Measurements from ENCODE around the gene POMGNT2.

Gene POMGNT2

DNA sequence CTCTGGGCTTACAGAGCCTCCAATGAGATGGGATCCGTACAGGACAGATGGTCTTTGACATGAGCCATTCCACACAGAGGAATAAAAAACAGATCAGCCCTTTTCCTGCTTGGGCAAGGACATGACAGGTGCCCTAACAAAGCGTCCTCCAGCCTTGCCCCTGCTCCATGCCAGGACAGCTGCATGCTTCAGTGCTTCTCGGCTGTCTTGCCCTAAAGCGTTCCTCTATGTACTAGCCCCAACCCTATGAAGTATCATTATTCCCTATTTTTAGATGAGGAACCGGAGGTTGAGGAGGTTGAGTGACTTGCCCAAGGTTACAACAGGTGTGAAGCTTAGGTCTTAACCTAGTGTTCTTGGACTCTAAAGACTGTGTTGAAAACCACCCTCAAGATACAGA, 10.5 kb downstream of the POMGNT2 start:
- 98% methylated on average over 2 of the region's 5 CpGs for WGBS

GRCh38 chr3:43094851-43095250, 11.0 kb downstream of the POMGNT2 start:
- no peak overlapping the region for H2AK5ac ChIP-seq (ENCODE audit: low read length, severe bottlenecking)
- 81% methylated on average over 4 of the region's 4 CpGs for WGBS
- no peak overlapping the region for H2BK120ac ChIP-seq (ENCODE audit: low read depth, low read length)
- H3K23ac ChIP-seq (ENCODE audit: low read length in 2 of 2) = no peak overlapping the region
- no peak overlapping the region for H2BK5ac ChIP-seq (ENCODE audit: low read depth, low read length, poor library complexity, severe bottlenecking)
- H3K9ac ChIP-seq (ENCODE audit: low read length) = no peak overlapping the region
- no peak overlapping the region for H3K27ac ChIP-seq (ENCODE audit: low read length, poor library complexity, severe bottlenecking)
- H4K91ac ChIP-seq (ENCODE audit: low read length) = no peak overlapping the region
- no peaks in the 10 kb centered on the region for H3K36me3 ChIP-seq (ENCODE audit: control insufficient read depth in 1 of 2, insufficient read depth in 2 of 2, low read depth in 1 of 2, low read length in 2 of 2)
- no peak overlapping the region for H2BK12ac ChIP-seq (ENCODE audit: low read length in 2 of 2)
- no peaks in the 10 kb centered on the region for H3K4me1 ChIP-seq (ENCODE audit: control insufficient read depth, insufficient read depth, low read depth, low read length)
- H3K18ac ChIP-seq (ENCODE audit: low read depth in 1 of 2, low read length in 2 of 2) = no peak overlapping the region
- no peak overlapping the region for H3K4me3 ChIP-seq (ENCODE audit: insufficient read depth in 1 of 2, low read depth in 1 of 2, low read length in 2 of 2)
- peak overlapping the region in 1 of 2 experiments; percentile 82 for H3K14ac ChIP-seq (ENCODE audit: low read length in 2 of 2)
- H4K8ac ChIP-seq (ENCODE audit: low read length) = no peak overlapping the region
- no peak overlapping the region for H2AFZ ChIP-seq (ENCODE audit: low read depth, low read length)
- H3K4me2 ChIP-seq (ENCODE audit: low read length, poor library complexity, severe bottlenecking) = no peak overlapping the region
- no peaks in the 10 kb centered on the region for H3K27me3 ChIP-seq (ENCODE audit: control insufficient read depth in 1 of 2, insufficient read depth in 1 of 2, low read length in 2 of 2)
- peak overlapping the region in 1 of 2 experiments; percentile 13 for H3K4ac ChIP-seq (ENCODE audit: low read depth in 1 of 2, low read length in 2 of 2)
- H3K79me1 ChIP-seq (replicated peaks; ENCODE audit: low read length, poor library complexity, severe bottlenecking) = peaks cover 33% of the 10 kb centered on the region
- H3K9me3 ChIP-seq (ENCODE audit: control insufficient read depth, low read length) = no peaks in the 10 kb centered on the region
- DNase-seq = no peak
- H2BK15ac ChIP-seq (ENCODE audit: low read depth, poor library complexity, severe bottlenecking) = no peak overlapping the region

More for the DNA sequence above, 10.5 kb downstream of the POMGNT2 start:
- Histone ChIP-seq H4K8ac (ENCODE audit: low read length) (no peak overlapping the region), H2BK15ac (ENCODE audit: low read depth, poor library complexity, severe bottlenecking) (no peak overlapping the region), H2AK5ac (ENCODE audit: low read length, severe bottlenecking) (no peak overlapping the region), H2BK5ac (ENCODE audit: low read depth, low read length, poor library complexity, severe bottlenecking) (no peak overlapping the region), H3K9ac (ENCODE audit: low read length) (no peak overlapping the region), H2BK120ac (ENCODE audit: low read depth, low read length) (no peak overlapping the region), H3K14ac (ENCODE audit: low read length in 2 of 2) (no peak overlapping the region), H3K79me1 (replicated peaks; ENCODE audit: low read length, poor library complexity, severe bottlenecking) (peaks cover 33% of the 10 kb centered on the region), H3K23ac (ENCODE audit: low read length in 2 of 2) (peak overlapping the region in 1 of 2 experiments; percentile 1), H2BK12ac (ENCODE audit: low read length in 2 of 2) (no peak overlapping the region), H3K9me3 (ENCODE audit: control insufficient read depth, low read length) (no peaks in the 10 kb centered on the region), H3K36me3 (ENCODE audit: control insufficient read depth in 1 of 2, insufficient read depth in 2 of 2, low read depth in 1 of 2, low read length in 2 of 2) (no peaks in the 10 kb centered on the region), H2AFZ (ENCODE audit: low read depth, low read length) (no peak overlapping the region), H3K18ac (ENCODE audit: low read depth in 1 of 2, low read length in 2 of 2) (no peak overlapping the region), H3K4me2 (ENCODE audit: low read length, poor library complexity, severe bottlenecking) (no peak overlapping the region), H3K27ac (ENCODE audit: low read length, poor library complexity, severe bottlenecking) (no peak overlapping the region), H3K27me3 (ENCODE audit: control insufficient read depth in 1 of 2, insufficient read depth in 1 of 2, low read length in 2 of 2) (no peaks in the 10 kb centered on the region), H3K4me1 (ENCODE audit: control insufficient read depth, insufficient read depth, low read depth, low read length) (no peaks in the 10 kb centered on the region), H3K4ac (ENCODE audit: low read depth in 1 of 2, low read length in 2 of 2) (no peak overlapping the region), H4K91ac (ENCODE audit: low read length) (no peak overlapping the region), H3K4me3 (ENCODE audit: insufficient read depth in 1 of 2, low read depth in 1 of 2, low read length in 2 of 2) (no peak overlapping the region)
- DNase-seq = no peak

DNA sequence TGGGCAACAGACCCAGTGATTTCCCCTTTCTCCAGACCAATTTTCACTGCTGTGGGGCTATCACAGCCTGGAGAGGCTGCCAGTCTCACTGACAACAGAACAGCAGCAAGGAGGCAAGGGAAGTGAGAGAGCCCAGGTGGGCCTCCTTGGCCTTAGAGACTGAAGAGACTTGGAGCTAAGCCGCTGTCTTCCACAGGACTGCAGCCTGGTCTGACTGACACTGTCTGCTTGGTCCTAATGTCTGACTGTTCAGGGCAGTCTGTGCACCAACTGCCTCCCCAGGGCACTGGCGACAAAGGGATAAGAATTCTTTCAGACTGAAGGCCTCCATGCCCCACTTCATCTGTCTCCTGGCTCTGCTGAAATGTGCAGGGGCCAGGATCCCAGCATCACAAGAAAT, 11.5 kb downstream of the POMGNT2 start:
- Histone ChIP-seq H4K91ac (ENCODE audit: low read length) (no peak overlapping the region), H4K8ac (ENCODE audit: low read length) (no peak overlapping the region), H3K79me1 (replicated peaks; ENCODE audit: low read length, poor library complexity, severe bottlenecking) (peaks cover 32% of the 10 kb centered on the region), H3K14ac (ENCODE audit: low read length in 2 of 2) (no peak overlapping the region), H3K9ac (ENCODE audit: low read length) (no peak overlapping the region), H2AFZ (ENCODE audit: low read depth, low read length) (no peak overlapping the region), H3K4ac (ENCODE audit: low read depth in 1 of 2, low read length in 2 of 2) (no peak overlapping the region), H3K27ac (ENCODE audit: low read length, poor library complexity, severe bottlenecking) (no peak overlapping the region), H3K4me2 (ENCODE audit: low read length, poor library complexity, severe bottlenecking) (no peak overlapping the region), H3K9me3 (ENCODE audit: control insufficient read depth, low read length) (no peaks in the 10 kb centered on the region), H3K27me3 (ENCODE audit: control insufficient read depth in 1 of 2, insufficient read depth in 1 of 2, low read length in 2 of 2) (no peaks in the 10 kb centered on the region), H3K18ac (ENCODE audit: low read depth in 1 of 2, low read length in 2 of 2) (no peak overlapping the region), H2BK5ac (ENCODE audit: low read depth, low read length, poor library complexity, severe bottlenecking) (no peak overlapping the region), H2BK12ac (ENCODE audit: low read length in 2 of 2) (no peak overlapping the region), H3K23ac (ENCODE audit: low read length in 2 of 2) (no peak overlapping the region), H3K4me1 (ENCODE audit: control insufficient read depth, insufficient read depth, low read depth, low read length) (no peaks in the 10 kb centered on the region), H2AK5ac (ENCODE audit: low read length, severe bottlenecking) (no peak overlapping the region), H3K36me3 (ENCODE audit: control insufficient read depth in 1 of 2, insufficient read depth in 2 of 2, low read depth in 1 of 2, low read length in 2 of 2) (no peaks in the 10 kb centered on the region), H2BK120ac (ENCODE audit: low read depth, low read length) (no peak overlapping the region), H3K4me3 (ENCODE audit: insufficient read depth in 1 of 2, low read depth in 1 of 2, low read length in 2 of 2) (no peak overlapping the region), H2BK15ac (ENCODE audit: low read depth, poor library complexity, severe bottlenecking) (no peak overlapping the region)
- DNase-seq = no peak
- 98% methylated on average over 2 of the region's 2 CpGs for WGBS

DNA sequence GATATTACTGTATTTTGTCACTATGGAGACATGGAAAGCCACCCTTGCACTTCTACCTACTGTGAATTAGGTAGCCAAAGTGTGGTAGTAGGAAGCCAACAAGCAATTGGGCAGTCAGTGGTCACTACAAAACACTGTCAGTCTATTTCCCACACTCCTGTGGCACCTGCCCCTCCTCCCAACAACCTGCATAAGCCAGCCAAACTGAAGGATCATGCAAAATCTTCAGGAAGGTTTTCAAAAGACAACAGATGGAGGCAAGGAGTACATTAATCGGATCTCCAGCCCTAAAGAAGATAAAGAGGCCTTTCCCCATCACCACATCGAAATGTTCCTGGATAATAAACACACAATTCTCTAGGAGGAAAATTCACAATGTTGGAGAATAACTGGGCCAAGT, 11.9 kb downstream of the POMGNT2 start:
- no peak overlapping the region for H2AK5ac ChIP-seq (ENCODE audit: low read length, severe bottlenecking)
- no peak for DNase-seq
- no peak overlapping the region for H3K27ac ChIP-seq (ENCODE audit: low read length, poor library complexity, severe bottlenecking)
- H4K91ac ChIP-seq (ENCODE audit: low read length) = no peak overlapping the region
- no peak overlapping the region for H2BK120ac ChIP-seq (ENCODE audit: low read depth, low read length)
- H3K79me1 ChIP-seq (replicated peaks; ENCODE audit: low read length, poor library complexity, severe bottlenecking) = peaks cover 30% of the 10 kb centered on the region
- no peak overlapping the region for H3K4me3 ChIP-seq (ENCODE audit: insufficient read depth in 1 of 2, low read depth in 1 of 2, low read length in 2 of 2)
- no peak overlapping the region for H3K4me2 ChIP-seq (ENCODE audit: low read length, poor library complexity, severe bottlenecking)
- no peak overlapping the region for H2BK15ac ChIP-seq (ENCODE audit: low read depth, poor library complexity, severe bottlenecking)
- H3K9me3 ChIP-seq (ENCODE audit: control insufficient read depth, low read length) = no peaks in the 10 kb centered on the region
- H2BK12ac ChIP-seq (ENCODE audit: low read length in 2 of 2) = no peak overlapping the region
- H3K14ac ChIP-seq (ENCODE audit: low read length in 2 of 2) = no peak overlapping the region
- H3K4me1 ChIP-seq (ENCODE audit: control insufficient read depth, insufficient read depth, low read depth, low read length) = no peaks in the 10 kb centered on the region
- H3K4ac ChIP-seq (ENCODE audit: low read depth in 1 of 2, low read length in 2 of 2) = no peak overlapping the region
- no peak overlapping the region for H4K8ac ChIP-seq (ENCODE audit: low read length)
- H3K36me3 ChIP-seq (ENCODE audit: control insufficient read depth in 1 of 2, insufficient read depth in 2 of 2, low read depth in 1 of 2, low read length in 2 of 2) = no peaks in the 10 kb centered on the region
- no peak overlapping the region for H2BK5ac ChIP-seq (ENCODE audit: low read depth, low read length, poor library complexity, severe bottlenecking)
- no peak overlapping the region for H3K9ac ChIP-seq (ENCODE audit: low read length)
- no peak overlapping the region for H3K18ac ChIP-seq (ENCODE audit: low read depth in 1 of 2, low read length in 2 of 2)
- 90% methylated on average over 1 of the region's 2 CpGs for WGBS
- H3K27me3 ChIP-seq (ENCODE audit: control insufficient read depth in 1 of 2, insufficient read depth in 1 of 2, low read length in 2 of 2) = no peaks in the 10 kb centered on the region
- no peak overlapping the region for H2AFZ ChIP-seq (ENCODE audit: low read depth, low read length)
- H3K23ac ChIP-seq (ENCODE audit: low read length in 2 of 2) = no peak overlapping the region
